K562 (cell line): ENCODE data around the gene SPIB. TPM values are rescaled to one million over a fixed set of nuclear protein-coding genes. Genes with fewer than 3 reads are reported as not detected.
A peak's percentile ranks its signal among the peaks of the same experiment; 100 is the strongest.

ENCODE experiments used
- ATAC-seq: fragments of 200-7000 bp; cut with Tn5 transposase; 3 replicates; pipeline ENCODE4 v1.9.1; 2020; ENCODE audit warnings: moderate library complexity
- BruUV-seq: library from RNA; stranded (reverse); fragments of 400-500 nt; replicated peaks from 2 replicates; lab custom pipeline; 2021; lab: Mats Ljungman, UMichigan
- CTCF ChIA-PET: fragments of 300-600 bp; formaldehyde crosslinking; extraction: SDS; loops from one replicate; lab custom pipeline; 2021; ENCODE audit warnings: low intra/inter-chr PET ratio; lab: Yijun Ruan, JAX
- POLR2A ChIA-PET: fragments of 300-600, 350-650 bp; sonication (Branson Sonifier 250); formaldehyde crosslinking; extraction: SDS; loops from one replicate; lab custom pipeline; 2021; ENCODE audit warnings: antibody characterized with exemption, inconsistent platforms; lab: Yijun Ruan, JAX
- DNase-seq, 4 experiments: peaks; one replicate each; pipeline versions ENCODE4 v3.0.0 to v3.0.0-alpha.2; 2011 to 2018; ENCODE audit warnings: low spot score in 3 of 4, mixed read lengths in 3 of 4; ENCODE audit errors: extremely low read depth in 1 of 4
- FAIRE-seq: peaks from 2 replicates; lab custom pipeline; 2011; peaks lifted over from hg19 to GRCh38; lab: Jason Lieb, UNC
- H2AFZ ChIP-seq: 2 replicates; pipeline ENCODE4 v1.6.0; 2011; ENCODE audit warnings: low read depth, low read length, control low read depth, inconsistent platforms
- H3K27ac ChIP-seq: fragments of 200-600 bp; 3 replicates; pipeline ENCODE4 v1.8.0; 2011; ENCODE audit warnings: low read depth, mild to moderate bottlenecking, control low read depth, inconsistent platforms, low read length, moderate library complexity, mixed read lengths; ENCODE audit errors: extremely low read depth
- H3K27me3 ChIP-seq, 2 experiments: fragments of 300-600 bp in 1 of 2; 2 replicates in 1 of 2; 3 replicates in 1 of 2; pipeline versions ENCODE4 v1.6.0 to v1.8.0; 2011; ENCODE audit warnings: inconsistent platforms in 2 of 2, low read length in 2 of 2, mild to moderate bottlenecking in 1 of 2, mixed read lengths in 1 of 2, moderate library complexity in 1 of 2; ENCODE audit not compliant: control insufficient read depth in 2 of 2, insufficient read depth in 2 of 2
- H3K36me3 ChIP-seq: fragments of 300-600 bp; 3 replicates; pipeline ENCODE4 v1.8.0; 2011; ENCODE audit warnings: mild to moderate bottlenecking, low read length, inconsistent platforms; ENCODE audit not compliant: control insufficient read depth, insufficient read depth
- H3K4me1 ChIP-seq, 2 experiments: fragments of 200-600 bp in 1 of 2; replicated peaks in 1 of 2; 2 replicates in 1 of 2; 3 replicates in 1 of 2; pipeline versions ENCODE4 v1.5.1 to v1.8.0; 2011; ENCODE audit warnings: inconsistent platforms in 2 of 2, low read length in 2 of 2, mild to moderate bottlenecking in 1 of 2, mixed read lengths in 1 of 2, moderate library complexity in 1 of 2; ENCODE audit not compliant: control insufficient read depth in 2 of 2, insufficient read depth in 2 of 2
- H3K4me2 ChIP-seq: 2 replicates; pipeline ENCODE4 v1.6.1; 2011; ENCODE audit warnings: low read length, control low read depth, inconsistent platforms, mixed read lengths; ENCODE audit not compliant: insufficient read depth
- H3K4me3 ChIP-seq: fragments of 200-600 bp; sonication (generic), shearing (Covaris generic); 2 replicates; pipeline ENCODE4 v1.5.1; 2016; ENCODE audit warnings: control low read depth, inconsistent platforms
- H3K79me2 ChIP-seq: fragments of 200-600 bp; 3 replicates; pipeline ENCODE4 v1.8.0; 2011; ENCODE audit warnings: low read length, inconsistent platforms; ENCODE audit not compliant: control insufficient read depth, insufficient read depth
- H3K9ac ChIP-seq, 2 experiments: 2 replicates each; pipeline versions ENCODE4 v1.6.0 to v1.6.1; 2011; ENCODE audit warnings: low read depth in 2 of 2, low read length in 2 of 2, control low read depth in 1 of 2, inconsistent platforms in 1 of 2, mild to moderate bottlenecking in 1 of 2, mixed read lengths in 1 of 2; ENCODE audit not compliant: insufficient read depth in 1 of 2
- H3K9me1 ChIP-seq: one replicate; pipeline ENCODE4 v1.6.0; 2011; ENCODE audit warnings: inconsistent platforms, mild to moderate bottlenecking, low read length, moderate library complexity; ENCODE audit not compliant: control insufficient read depth, insufficient read depth
- H3K9me3 ChIP-seq: replicated peaks from 2 replicates; pipeline ENCODE4 v1.5.1; 2011; ENCODE audit warnings: low read depth, low read length, inconsistent platforms; ENCODE audit not compliant: control insufficient read depth, insufficient read depth
- H4K20me1 ChIP-seq: replicated peaks from 2 replicates; pipeline ENCODE4 v1.6.1; 2011; ENCODE audit warnings: low read length, inconsistent platforms, mixed read lengths; ENCODE audit not compliant: control insufficient read depth, insufficient read depth
- DPF2 ChIP-seq: fragments of 450-650 bp; IDR thresholded peaks from 2 replicates; pipeline ENCODE4 v1.6.1; 2016
- HDAC1 ChIP-seq, 2 experiments: fragments of 450-650 bp; IDR thresholded peaks; 2 replicates each; pipeline ENCODE4 v1.6.1; 2016 to 2017; ENCODE audit warnings: inconsistent platforms in 1 of 2, mild to moderate bottlenecking in 1 of 2, moderate library complexity in 1 of 2
- HMGN3 ChIP-seq: IDR thresholded peaks from 2 replicates; pipeline ENCODE4 v1.6.1; 2011; ENCODE audit warnings: borderline replicate concordance, low read depth, mild to moderate bottlenecking, mixed read lengths, low read length; ENCODE audit not compliant: insufficient read length; ENCODE audit errors: extremely low read depth
- IFI16 ChIP-seq: fragments of 250-450 bp; sonication (Bioruptor Pico); IDR thresholded peaks from 2 replicates; pipeline ENCODE4 v2.1.2; 2022; ENCODE audit warnings: mild to moderate bottlenecking, inconsistent platforms
- KDM5B ChIP-seq: fragments of 200-600 bp; sonication (generic); IDR thresholded peaks from 2 replicates; pipeline ENCODE4 v1.6.1; 2012; ENCODE audit warnings: low read depth, mild to moderate bottlenecking, moderate library complexity, low read length, control low read depth, inconsistent platforms; ENCODE audit not compliant: insufficient replicate concordance
- XRCC5 ChIP-seq: fragments of 200-400 bp; formaldehyde crosslinking; IDR thresholded peaks from 2 replicates; pipeline ENCODE4 v1.6.1; 2017; ENCODE audit warnings: low read depth, mild to moderate bottlenecking, low read length
- ZNF263 ChIP-seq: sonication (generic); formaldehyde crosslinking; IDR thresholded peaks from 2 replicates; pipeline ENCODE4 v1.8.0; 2022; ENCODE audit warnings: mild to moderate bottlenecking, missing genetic modification reagents, borderline replicate concordance
- ZNF318 ChIP-seq, 2 experiments: fragments of 450-650 bp; IDR thresholded peaks; 2 replicates each; pipeline ENCODE4 v1.6.1; 2016; ENCODE audit warnings: mild to moderate bottlenecking in 2 of 2, borderline replicate concordance in 1 of 2, low read depth in 1 of 2, moderate library complexity in 1 of 2
- ZNF511 ChIP-seq: sonication (generic); formaldehyde crosslinking; IDR thresholded peaks from 2 replicates; pipeline ENCODE4 v1.8.0; 2022; ENCODE audit warnings: mild to moderate bottlenecking, missing genetic modification reagents
- ZNF644 ChIP-seq: fragments of 200-800 bp; sonication (Bioruptor generic); IDR thresholded peaks from 2 replicates; pipeline ENCODE4 v1.6.1; 2016; ENCODE audit warnings: low read depth, missing genetic modification characterization, missing compliant biosample characterization
- WGBS: fragments of 100-300 bp; shearing (Covaris generic); methylation state at CpG from one replicate; pipeline ENCODE4 v1.1.6; 2016; ENCODE audit warnings: low coverage, mixed read lengths; ENCODE audit not compliant: insufficient coverage; ENCODE audit errors: missing lambda C conversion rate; 5-methylcytosine and 5-hydroxymethylcytosine counted together
- in situ Hi-C: fragments of 300-500 bp; cut with MboI; formaldehyde crosslinking; loops from 4 replicates; pipeline ENCODE4 v1.15.0; 2018; ENCODE audit warnings: inconsistent platforms, mixed read lengths
- intact Hi-C: fragments of 100-400 bp; cut with micrococcal nuclease; formaldehyde crosslinking; loops from 2 replicates; pipeline ENCODE4 v1.14.2; 2022
- polyA plus RNA-seq, 8 experiments: library from polyadenylated mRNA; depleted of rRNA in 4 of 8; stranded (reverse) in 5 of 8; unstranded in 3 of 8; fragments of >200 nt; fragmentation: Nextera tagmentation in 2 of 8; fragmentation: Illumina TruSeq in 1 of 8; extraction: Ambion mirVana in 2 of 8; extraction: Trizol in 1 of 8; gene quantifications; 2 replicates each; pipeline versions ENCODE4 v1.2.1 to v1.2.3, GENCODE V29; 2011 to 2014; ENCODE audit warnings: inconsistent platforms in 1 of 8, missing spikeins in 1 of 8
- total RNA-seq, 7 experiments: library from RNA; depleted of rRNA in 6 of 7; stranded (reverse); fragments of >200 nt in 6 of 7; fragmentation: Illumina TruSeq in 2 of 7; extraction: Trizol in 2 of 7; gene quantifications; 2 replicates each; pipeline versions ENCODE4 v1.2.1 to v1.2.3, GENCODE V29; 2011 to 2021; ENCODE audit warnings: low replicate concordance in 1 of 7

Gene SPIB
- total and polyA plus RNA-seq, 9 of the 15 experiments (the other 6 are each of a cell fraction or from before 2014, with no cell fraction given), result 0.06 to 1.0 (median 0.43) TPM; not detected in 1

GRCh38 chr19:50377517-50377916 is 41.2 kb upstream of the SPIB start (continued):
- TF ChIP-seq KDM5B (no peak), DPF2 (peak; percentile 77; the same call in 1 of the 2 replicates)

GRCh38 chr19:50378169-50378862 is 40.4 kb upstream of the SPIB start:
- intact Hi-C loops, result loop anchor here (5.0 kb wide), 1 partner anchor 279 kb away; no protein-coding TSS in a partner anchor
- peaks cover 24 to 62% of the 10 kb centered on the region in 2 experiments for H3K4me1 ChIP-seq
- H3K4me2 ChIP-seq, result peak overlapping the region; percentile 86
- no peaks in the 10 kb centered on the region for H3K9me3 ChIP-seq
- DNase-seq, result peak in 1 of 4 experiments; percentile 9
- H3K9me1 ChIP-seq, result no peaks in the 10 kb centered on the region
- H3K4me3 ChIP-seq, result peak overlapping the region; percentile 43; the same call in 1 of the 2 replicates
- peak overlapping the region; percentile 77; the same call in 2 of the 3 replicates for H3K27ac ChIP-seq
- peaks cover 2% of the 10 kb centered on the region for H4K20me1 ChIP-seq
- peak overlapping the region; percentile 69 to 86 for H3K9ac ChIP-seq
- H3K27me3 ChIP-seq, result no peaks in the 10 kb centered on the region
- in situ Hi-C loops, result no loop called here
- ChIA-PET POLR2A (interaction anchor here (0.6 to 1.1 kb wide), 3 partner anchors 41 to 72 kb away, joined by 3 to 4 read pairs (median 3); partner anchors contain the start of gene KCNC3), CTCF (no interaction called here)
- 90% methylated on average over 33 of the region's 36 CpGs for WGBS
- FAIRE-seq, result no peak
- no peak overlapping the region for H2AFZ ChIP-seq
- H3K36me3 ChIP-seq, result peaks cover 59% of the 10 kb centered on the region; the same call in 2 of the 3 replicates
- ATAC-seq, result no peak
- BruUV-seq, result TSS peak; percentile 16
- H3K79me2 ChIP-seq, result peaks cover 29% of the 10 kb centered on the region
- no peak for TF ChIP-seq HDAC1 (IDR thresholded peaks at IDR 0.05)
- TF ChIP-seq ZNF644 (tag), result no peak
- no peak for TF ChIP-seq ZNF318 (IDR thresholded peaks at IDR 0.05; ENCODE audit: borderline replicate concordance in 1 of 2, low read depth in 1 of 2)
- no peak for TF ChIP-seq ZNF263 (CRISPR knock-in tag)
- TF ChIP-seq IFI16 (CRISPR knock-in tag), result no peak
- no peak for TF ChIP-seq HMGN3
- TF ChIP-seq XRCC5, result no peak
- TF ChIP-seq ZNF511, result 0 out of 2 replicates have a peak, but pooled peaks have one; percentile 22
